ENCODE measurements around the gene IMPDH2. TPM values are rescaled to one million over a fixed set of nuclear protein-coding genes. Genes with fewer than 3 reads are reported as not detected.
"Not testable (repeated sequence)": the region's sequence is repeated elsewhere in the genome, so short reads cannot be mapped to it uniquely, and the experiment has no call there.

IMPDH2 gene
- total RNA-seq, 1 experiment from 2014 or later: 184 TPM

GRCh38 chr3:49012441-49013017 is 16.7 kb downstream of the IMPDH2 start:
- no peak overlapping the region for H3K27ac Mint-ChIP-seq (ENCODE audit: unreplicated experiment)
- TF ChIP-seq CTCF (IDR thresholded peaks at IDR 0.05; ENCODE audit: unreplicated experiment): no peak
- CTCF ChIA-PET: no interaction called here
- intact Hi-C loops (cut with micrococcal nuclease; ENCODE audit: unreplicated experiment): no loop called here
- H3K4me1 Mint-ChIP-seq (ENCODE audit: low read depth, unreplicated experiment): peaks cover 16% of the 10 kb centered on the region
- no peaks in the 10 kb centered on the region for H3K9me3 Mint-ChIP-seq (ENCODE audit: low read depth, unreplicated experiment)
- BruUV-seq (replicated peaks): no TSS peak
- H3K27me3 Mint-ChIP-seq (ENCODE audit: unreplicated experiment): no peaks in the 10 kb centered on the region
- no peak overlapping the region for H3K4me3 Mint-ChIP-seq (ENCODE audit: low read depth, unreplicated experiment)
- H3K36me3 Mint-ChIP-seq (ENCODE audit: insufficient read depth, unreplicated experiment): peaks cover 87% of the 10 kb centered on the region
- no peak for DNase-seq

GRCh38 chr3:49009396-49009795 is 19.8 kb downstream of the IMPDH2 start:
- H3K9me3 Mint-ChIP-seq (ENCODE audit: low read depth, unreplicated experiment): no peaks in the 10 kb centered on the region
- no peak for TF ChIP-seq CTCF (IDR thresholded peaks at IDR 0.05; ENCODE audit: unreplicated experiment)
- CTCF ChIA-PET: interaction anchor here (0.7 kb wide), 1 partner anchor 824 kb away, joined by 5 read pairs; no protein-coding TSS in a partner anchor

GRCh38 chr3:49008627-49009026 is 20.6 kb downstream of the IMPDH2 start:
- H3K9me3 Mint-ChIP-seq (ENCODE audit: low read depth, unreplicated experiment); intact Hi-C loops (cut with micrococcal nuclease; ENCODE audit: unreplicated experiment); H3K27me3 Mint-ChIP-seq (ENCODE audit: unreplicated experiment); DNase-seq: not testable (repeated sequence)
- CTCF ChIA-PET: interaction anchor here (0.6 to 0.7 kb wide), 2 partner anchors 139 to 825 kb away, joined by 5 read pairs; no protein-coding TSS in a partner anchor
- Mint-ChIP-seq H3K4me1 (ENCODE audit: low read depth, unreplicated experiment) (peaks cover 16% of the 10 kb centered on the region), H3K4me3 (ENCODE audit: low read depth, unreplicated experiment) (peak overlapping the region; percentile 84), H3K27ac (ENCODE audit: unreplicated experiment) (peak overlapping the region; percentile 88), H3K36me3 (ENCODE audit: insufficient read depth, unreplicated experiment) (peaks cover 68% of the 10 kb centered on the region)
- BruUV-seq (replicated peaks): TSS peak; percentile 41

More at GRCh38 chr3:49009396-49009795, 19.8 kb downstream of the IMPDH2 start:
- Mint-ChIP-seq H3K27me3 (ENCODE audit: unreplicated experiment) (no peaks in the 10 kb centered on the region), H3K36me3 (ENCODE audit: insufficient read depth, unreplicated experiment) (peaks cover 76% of the 10 kb centered on the region), H3K4me1 (ENCODE audit: low read depth, unreplicated experiment) (peaks cover 16% of the 10 kb centered on the region), H3K27ac (ENCODE audit: unreplicated experiment) (peak overlapping the region; percentile 88), H3K4me3 (ENCODE audit: low read depth, unreplicated experiment) (no peak overlapping the region)
- no peak for DNase-seq
- intact Hi-C loops (cut with micrococcal nuclease; ENCODE audit: unreplicated experiment): no loop called here
- no TSS peak for BruUV-seq (replicated peaks)

- Mint-ChIP-seq H3K36me3 (ENCODE audit: insufficient read depth, unreplicated experiment) (peaks cover 66% of the 10 kb centered on the region), H3K27me3 (ENCODE audit: unreplicated experiment) (no peaks in the 10 kb centered on the region), H3K27ac (ENCODE audit: unreplicated experiment) (peak overlapping the region; percentile 88), H3K4me3 (ENCODE audit: low read depth, unreplicated experiment) (peak overlapping the region; percentile 84), H3K4me1 (ENCODE audit: low read depth, unreplicated experiment) (peaks cover 16% of the 10 kb centered on the region), H3K9me3 (ENCODE audit: low read depth, unreplicated experiment) (no peaks in the 10 kb centered on the region)
- TF ChIP-seq CTCF (IDR thresholded peaks at IDR 0.05; ENCODE audit: unreplicated experiment): no peak
- peak; percentile 91 for DNase-seq
- CTCF ChIA-PET: interaction anchor here (0.6 to 1.8 kb wide), 10 partner anchors 11 to 1124 kb away, joined by 3 to 20 read pairs (median 4); partner anchors contain the start of genes IMPDH2, NDUFAF3, P4HTM and QRICH1
- intact Hi-C loops (cut with micrococcal nuclease; ENCODE audit: unreplicated experiment): no loop called here
- no TSS peak for BruUV-seq (replicated peaks)
Observed at GRCh38 chr3:49007771-49008528, 21.2 kb downstream of the IMPDH2 start.

Data from Calu3 (cell line).